Peyer's patch (tissue), 4 donors: ENCODE results near the gene GALP.

Source experiments
- CTCF ChIP-seq, 6 experiments: fragments of 450-650 bp in 4 of 6; fragments of 200-600 bp in 2 of 6; sonication (generic) in 1 of 6; IDR thresholded peaks; one replicate each; pipeline ENCODE4 v1.5.1; 2017 to 2019; ENCODE audit warnings: antibody characterized with exemption in 6 of 6, mild to moderate bottlenecking in 3 of 6, moderate library complexity in 1 of 6
- POLR2A ChIP-seq, 2 donors: fragments of 450-650 bp; IDR thresholded peaks; one replicate each; pipeline ENCODE4 v1.5.1; 2017; ENCODE audit warnings: antibody characterized with exemption in 2 of 2, mild to moderate bottlenecking in 2 of 2, moderate library complexity in 2 of 2

DNA sequence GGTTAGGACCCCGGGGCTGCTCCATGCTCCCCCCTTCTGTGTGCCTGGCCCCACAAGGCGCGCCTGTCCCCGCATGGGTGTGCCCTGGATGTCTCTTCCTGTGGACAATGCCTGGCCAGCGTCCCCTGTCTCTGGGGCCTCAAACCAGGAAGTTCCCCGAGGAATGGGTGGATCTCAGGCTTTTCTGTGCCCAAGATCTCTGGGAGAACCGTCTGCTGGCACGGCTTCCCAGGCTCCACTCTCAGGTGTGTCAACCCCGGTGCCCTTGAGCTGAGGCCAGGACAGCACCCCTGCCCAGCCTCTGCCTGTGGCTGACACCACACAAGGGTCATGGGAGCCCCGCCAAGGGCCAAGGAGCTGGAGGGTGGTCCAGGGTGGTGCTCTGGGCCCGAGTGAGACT lies 19.0 kb upstream of the GALP start:
- TF ChIP-seq POLR2A (IDR thresholded peaks at IDR 0.05): no peak
- no peak for TF ChIP-seq CTCF (IDR thresholded peaks at IDR 0.05)
